Right cardiac atrium (tissue), 5 donors: ENCODE data around the gene TCF20. TPM values are rescaled to one million over a fixed set of nuclear protein-coding genes. Genes with fewer than 3 reads are reported as not detected.

ENCODE experiments used
- ATAC-seq, 2 donors: fragments of 200-7000 bp; cut with Tn5 transposase; one replicate each; pipeline versions ENCODE4 v1.8.0 to v1.9.1; 2020; ENCODE audit warnings: moderate library complexity in 2 of 2, mild to moderate bottlenecking in 1 of 2
- DNase-seq, 3 donors: peaks; one replicate each; pipeline ENCODE4 v3.0.0-alpha.2; 2020
- H3K27ac ChIP-seq: one replicate; pipeline ENCODE4 v1.5.1; 2013; ENCODE audit warnings: mild to moderate bottlenecking, low read length, control low read depth, moderate library complexity
- H3K27me3 ChIP-seq: one replicate; pipeline ENCODE4 v1.6.1; 2013; ENCODE audit not compliant: control insufficient read depth, insufficient read depth
- H3K4me1 ChIP-seq: one replicate; pipeline ENCODE4 v1.6.1; 2013; ENCODE audit warnings: low read length; ENCODE audit not compliant: control insufficient read depth, insufficient read depth
- H3K4me3 ChIP-seq: one replicate; pipeline ENCODE4 v1.5.1; 2013; ENCODE audit warnings: low read length, control low read depth
- H3K9me3 ChIP-seq: one replicate; pipeline ENCODE4 v1.6.1; 2013; ENCODE audit warnings: low read length; ENCODE audit not compliant: control insufficient read depth
- WGBS: extraction: QIAGEN DNeasy Blood & Tissue Kit; methylation state at CpG from one replicate; pipeline ENCODE4 v1.1.7; 2013; 5-methylcytosine and 5-hydroxymethylcytosine counted together
- intact Hi-C, 4 donors: fragments of 100-400 bp; cut with DNase I; formaldehyde crosslinking; loops; one replicate each; pipeline versions ENCODE4 v1.11.0 to v1.14.0; 2022 to 2023
- polyA plus RNA-seq: library from polyadenylated mRNA; stranded (reverse); fragments of 200-250 nt; gene quantifications from one replicate; pipeline ENCODE4 v1.2.3, GENCODE V29; 2013
- total RNA-seq, 4 donors: library from RNA; stranded (reverse); fragmentation: NEBNext Ultra II Directional; extraction: Animal tissue kit (Norgen Biotek cat#: 25700); gene quantifications; one replicate each; pipeline ENCODE4 v1.2.1, GENCODE V29; 2021
- donor health status: healthy with polysubstance abuse.
- donor health status: DM: no; HTN: yes; CAD: no.
- donor health status: DM: no; HTN: no; CAD: no.
- donor health status: DM: no; HTN: yes; CAD: no; lungs with severe emphysema.
- donor health status: DM: yes; HTN: yes; CAD: no.

The TCF20 gene
- total and polyA plus RNA-seq, 5 donors: 6.5 to 19.6 (median 17.4) TPM

GRCh38 chr22:42280836-42281235, 10.4 kb upstream of the TCF20 start:
- Histone ChIP-seq H3K9me3 (no peaks in the 10 kb centered on the region), H3K27ac (no peak overlapping the region), H3K27me3 (no peaks in the 10 kb centered on the region), H3K4me3 (no peak overlapping the region), H3K4me1 (peaks cover 5% of the 10 kb centered on the region)
- DNase-seq (no peak), ATAC-seq (no peak)
- intact Hi-C loops: no loop called here
- 90% methylated on average over 5 of the region's 5 CpGs for WGBS

- DNase-seq (no peak), ATAC-seq (no peak)
- WGBS: 88% methylated on average over 9 of the region's 9 CpGs
- Histone ChIP-seq H3K9me3 (no peaks in the 10 kb centered on the region), H3K4me3 (no peak overlapping the region), H3K4me1 (peaks cover 5% of the 10 kb centered on the region), H3K27ac (no peak overlapping the region), H3K27me3 (no peaks in the 10 kb centered on the region)
- intact Hi-C loops: no loop called here
Observed at GRCh38 chr22:42280140-42280539, 9.7 kb upstream of the TCF20 start.

GRCh38 chr22:42279425-42280020, 9.1 kb upstream of the TCF20 start:
- no peaks in the 10 kb centered on the region for H3K9me3 ChIP-seq
- no peak for ATAC-seq
- no peak for DNase-seq
- WGBS: 90% methylated on average over 13 of the region's 13 CpGs
- no peak overlapping the region for H3K27ac ChIP-seq
- intact Hi-C loops: no loop called here
- no peak overlapping the region for H3K4me3 ChIP-seq
- H3K27me3 ChIP-seq: no peaks in the 10 kb centered on the region
- peaks cover 5% of the 10 kb centered on the region for H3K4me1 ChIP-seq

GRCh38 chr22:42277988-42278776, 7.7 kb upstream of the TCF20 start:
- no peaks in the 10 kb centered on the region for H3K9me3 ChIP-seq
- WGBS: 63% methylated on average over 21 of the region's 21 CpGs
- no peak for ATAC-seq
- peak in 1 of 3 donors; percentile 57 for DNase-seq
- peaks cover 3% of the 10 kb centered on the region for H3K4me1 ChIP-seq
- H3K27me3 ChIP-seq: no peaks in the 10 kb centered on the region
- H3K4me3 ChIP-seq: no peak overlapping the region
- intact Hi-C loops: no loop called here
- H3K27ac ChIP-seq: no peak overlapping the region

- Histone ChIP-seq H3K27ac (no peak overlapping the region), H3K9me3 (no peaks in the 10 kb centered on the region), H3K27me3 (no peaks in the 10 kb centered on the region), H3K4me3 (no peak overlapping the region), H3K4me1 (no peaks in the 10 kb centered on the region)
- DNase-seq: no peak
- no peak for ATAC-seq
- intact Hi-C loops: no loop called here
- 96% methylated on average over 4 of the region's 4 CpGs for WGBS
Observed at GRCh38 chr22:42277232-42277753, 6.8 kb upstream of the TCF20 start.

- Histone ChIP-seq H3K9me3 (no peaks in the 10 kb centered on the region), H3K27ac (no peak overlapping the region), H3K4me1 (no peaks in the 10 kb centered on the region), H3K4me3 (no peak overlapping the region), H3K27me3 (no peaks in the 10 kb centered on the region)
- intact Hi-C loops: no loop called here
- ATAC-seq (no peak), DNase-seq (no peak)
- WGBS: 48% methylated on average over 5 of the region's 5 CpGs
Observed at GRCh38 chr22:42275970-42276369, 5.5 kb upstream of the TCF20 start.

GRCh38 chr22:42275176-42275575, 4.7 kb upstream of the TCF20 start:
- intact Hi-C loops: no loop called here
- Histone ChIP-seq H3K9me3 (no peaks in the 10 kb centered on the region), H3K27me3 (no peaks in the 10 kb centered on the region), H3K4me3 (no peak overlapping the region), H3K4me1 (no peaks in the 10 kb centered on the region), H3K27ac (no peak overlapping the region)
- no peak for ATAC-seq
- WGBS: 95% methylated on average over 13 of the region's 13 CpGs
- DNase-seq: no peak

- WGBS: 86% methylated on average over 13 of the region's 13 CpGs
- no peaks in the 10 kb centered on the region for H3K4me1 ChIP-seq
- no peak overlapping the region for H3K27ac ChIP-seq
- no peaks in the 10 kb centered on the region for H3K9me3 ChIP-seq
- ATAC-seq (no peak), DNase-seq (no peak)
- no peaks in the 10 kb centered on the region for H3K27me3 ChIP-seq
- intact Hi-C loops: no loop called here
- no peak overlapping the region for H3K4me3 ChIP-seq
Observed at GRCh38 chr22:42273855-42274451, 3.5 kb upstream of the TCF20 start.

GRCh38 chr22:42272431-42272999, 2.1 kb upstream of the TCF20 start:
- no peaks in the 10 kb centered on the region for H3K9me3 ChIP-seq
- no peak overlapping the region for H3K27ac ChIP-seq
- intact Hi-C loops: no loop called here
- no peaks in the 10 kb centered on the region for H3K4me1 ChIP-seq
- no peak for ATAC-seq
- 87% methylated on average over 10 of the region's 10 CpGs for WGBS
- DNase-seq: no peak
- no peak overlapping the region for H3K4me3 ChIP-seq
- H3K27me3 ChIP-seq: no peaks in the 10 kb centered on the region

GRCh38 chr22:42271906-42272305, 1.5 kb upstream of the TCF20 start:
- DNase-seq (no peak), ATAC-seq (peak in 1 of 2 donors; percentile 4)
- WGBS: 66% methylated on average over 2 of the region's 2 CpGs
- Histone ChIP-seq H3K4me3 (no peak overlapping the region), H3K27ac (no peak overlapping the region), H3K4me1 (no peaks in the 10 kb centered on the region), H3K27me3 (no peaks in the 10 kb centered on the region), H3K9me3 (no peaks in the 10 kb centered on the region)
- intact Hi-C loops: no loop called here
